NB4 (cell line): ENCODE data around the gene SLC2A9.

ENCODE experiments used
- DNase-seq: peaks from one replicate; pipeline ENCODE4 v3.0.0; 2010; ENCODE audit warnings: low read depth
- H3K4me3 ChIP-seq: one replicate; pipeline ENCODE4 v1.5.1; 2011; ENCODE audit warnings: mild to moderate bottlenecking, low read depth, low read length, moderate library complexity
- CTCF ChIP-seq: IDR thresholded peaks from one replicate; pipeline ENCODE4 v1.5.1; 2012; ENCODE audit warnings: low read depth, low read length
- MAX ChIP-seq: IDR thresholded peaks from 2 replicates; pipeline ENCODE4 v1.6.1; 2011; ENCODE audit warnings: low read depth, low read length
- MYC ChIP-seq: IDR thresholded peaks from 2 replicates; pipeline ENCODE4 v1.6.1; 2011; ENCODE audit warnings: low read depth, low read length
- POLR2A ChIP-seq: IDR thresholded peaks from 2 replicates; pipeline ENCODE4 v1.6.1; 2011; ENCODE audit warnings: mild to moderate bottlenecking; ENCODE audit not compliant: insufficient read length; ENCODE audit errors: extremely low read depth

The SLC2A9 gene

GRCh38 chr4:9937078-9937477 is 84.2 kb downstream of the SLC2A9 start:
- no peak overlapping the region for H3K4me3 ChIP-seq
- no peak for TF ChIP-seq CTCF
- no peak for TF ChIP-seq MAX
- no peak for TF ChIP-seq POLR2A
- TF ChIP-seq MYC, result no peak

GRCh38 chr4:9936129-9936644 is 85.1 kb downstream of the SLC2A9 start:
- no peak overlapping the region for H3K4me3 ChIP-seq
- no peak for DNase-seq
- TF ChIP-seq CTCF (no peak), MAX (no peak), MYC (no peak), POLR2A (no peak)

More at GRCh38 chr4:9937078-9937477, 84.2 kb downstream of the SLC2A9 start:
- DNase-seq, result no peak

GRCh38 chr4:9933956-9934355 is 87.3 kb downstream of the SLC2A9 start:
- H3K4me3 ChIP-seq, result no peak overlapping the region
- TF ChIP-seq MYC (no peak), MAX (no peak), CTCF (no peak), POLR2A (no peak)
- DNase-seq, result no peak

DNA sequence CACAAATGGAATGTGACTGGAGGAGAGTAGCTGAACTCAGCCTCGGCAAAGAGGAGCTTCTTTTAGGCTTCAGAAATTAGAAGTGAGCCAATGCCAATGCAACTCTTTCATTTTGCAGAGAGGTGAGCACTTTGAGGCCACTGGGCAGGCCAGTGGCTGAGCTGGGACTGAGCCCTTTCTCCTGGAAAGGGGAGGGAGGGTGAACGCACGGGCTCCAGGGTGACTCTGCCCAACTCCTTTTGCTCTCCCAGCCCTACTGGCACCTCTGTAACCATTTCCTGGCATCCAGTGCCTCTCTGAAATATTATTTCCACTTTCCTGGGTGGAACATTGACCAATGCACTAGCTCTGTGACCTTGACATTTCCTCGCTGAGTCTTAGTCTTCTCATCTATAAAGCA is 88.1 kb downstream of the SLC2A9 start:
- no peak overlapping the region for H3K4me3 ChIP-seq
- no peak for TF ChIP-seq MYC
- no peak for TF ChIP-seq MAX
- no peak for TF ChIP-seq POLR2A
- TF ChIP-seq CTCF, result no peak
- DNase-seq, result no peak

- TF ChIP-seq MYC (no peak), CTCF (no peak), MAX (no peak), POLR2A (no peak)
- DNase-seq, result no peak
- H3K4me3 ChIP-seq, result no peak overlapping the region
Measured at GRCh38 chr4:9932771-9933170, 88.5 kb downstream of the SLC2A9 start.

GRCh38 chr4:9931146-9931545 is 90.2 kb downstream of the SLC2A9 start:
- DNase-seq, result no peak
- TF ChIP-seq MAX, result no peak
- no peak for TF ChIP-seq MYC
- no peak for TF ChIP-seq CTCF
- no peak for TF ChIP-seq POLR2A
- no peak overlapping the region for H3K4me3 ChIP-seq
